Skin epidermis (tissue), 12 donors: Measurements from ENCODE around the gene LOC128125822.
"Not testable (repeated sequence)": the region's sequence is repeated elsewhere in the genome, so short reads cannot be mapped to it uniquely, and the experiment has no call there.

Source experiments
- H3K27ac ChIP-seq, 21 experiments: fragments of 200-600 bp; sonication (generic) in 11 of 21; one replicate each; pipeline ENCODE4 v1.5.0; 2020; ENCODE audit warnings: mild to moderate bottlenecking in 3 of 21, inconsistent platforms in 2 of 21, moderate library complexity in 2 of 21
- H3K4me3 ChIP-seq, 7 experiments: fragments of 200-600 bp; sonication (generic) in 2 of 7; one replicate each; pipeline ENCODE4 v1.5.0; 2020; ENCODE audit warnings: inconsistent platforms in 2 of 7, mild to moderate bottlenecking in 2 of 7, moderate library complexity in 1 of 7

The LOC128125822 gene

DNA sequence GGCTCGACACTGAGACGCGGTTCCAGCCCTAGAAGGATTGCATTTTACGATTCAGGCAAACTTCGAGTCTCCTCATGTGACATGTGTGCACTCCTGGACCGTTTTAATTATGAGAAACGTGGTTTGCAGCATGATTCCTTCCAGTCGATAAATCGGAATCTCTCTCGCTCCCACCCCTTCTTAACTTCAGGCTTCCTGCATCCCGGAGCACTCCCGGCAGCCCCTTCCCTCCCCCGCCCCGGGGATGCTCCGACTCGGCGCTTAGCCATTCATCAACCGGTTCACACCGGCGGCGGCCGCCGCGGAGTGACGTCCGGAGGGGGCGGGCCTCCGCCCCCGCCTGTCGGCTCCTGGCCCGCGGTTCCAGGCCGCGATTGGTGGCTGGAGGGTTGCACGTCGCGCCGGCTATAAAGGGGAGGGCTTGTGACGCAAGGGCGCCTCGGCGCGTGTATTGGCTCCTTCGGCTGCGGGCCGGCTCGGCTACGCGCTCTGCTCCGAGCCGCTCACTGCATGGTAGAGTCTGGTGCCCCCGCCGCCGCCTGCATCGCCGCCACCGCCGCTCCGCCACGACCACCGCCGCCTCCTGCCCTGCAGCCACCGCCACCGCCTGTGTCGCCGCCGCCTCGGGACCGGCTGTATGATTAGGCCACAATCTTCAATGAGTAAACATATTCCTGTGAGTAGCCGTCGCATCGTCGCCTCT lies at the start of gene LOC128125822, which contains the start of gene PTP4A1:
TSS of gene LOC128125822 (plus strand) at position 437 of the 703 bp plus-strand sequence.
TSS of gene PTP4A1 (plus strand) at position 437 of the 703 bp plus-strand sequence. CDS start 4,401 bp downstream, outside the sequence.
- H3K27ac ChIP-seq, result peak within 1 kb of the TSS; percentile 95 to 100 (median 99)

DNA sequence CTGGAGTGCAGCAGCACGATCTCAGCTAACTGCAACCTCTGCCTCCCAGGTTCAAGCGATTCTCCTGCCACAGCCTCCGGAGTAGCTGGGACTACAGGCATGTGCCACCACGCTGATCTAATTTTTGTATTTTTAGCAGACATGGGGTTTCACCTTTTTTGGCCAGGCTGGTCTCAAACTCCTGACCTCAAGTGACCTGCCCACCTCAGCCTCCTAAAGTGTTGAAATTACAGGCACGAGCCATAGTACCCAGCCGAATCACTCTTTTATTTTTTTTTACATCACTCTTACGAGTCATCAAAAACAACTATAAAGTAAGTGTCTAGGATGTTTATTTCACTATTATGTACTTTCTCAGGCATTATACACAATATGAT lies 49.4 kb upstream of the LOC128125822 start:
- H3K4me3 ChIP-seq, H3K27ac ChIP-seq: not testable (repeated sequence)

More for the DNA sequence above, at the start of gene LOC128125822, which contains the start of gene PTP4A1:
- peak within 1 kb of the TSS; percentile 62 to 100 (median 97) for H3K4me3 ChIP-seq

DNA sequence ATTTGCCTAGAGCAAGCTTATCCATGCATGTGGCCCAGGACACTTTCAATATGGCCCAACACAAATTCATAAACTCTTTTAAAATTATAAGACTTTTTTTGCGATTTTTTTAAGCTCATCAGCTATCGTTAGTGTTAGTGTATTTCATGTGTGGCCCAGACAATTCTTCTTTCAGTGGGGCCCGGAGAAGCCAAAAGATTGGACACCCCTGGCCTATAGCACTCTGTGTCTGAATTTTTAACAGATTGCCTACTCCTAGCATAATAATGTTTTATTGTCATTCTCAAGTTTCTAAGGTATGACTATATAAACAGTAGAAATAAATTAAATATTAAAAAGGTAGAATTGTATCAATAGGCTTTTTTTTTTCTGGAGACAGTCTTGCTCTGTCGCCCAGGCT lies 48.6 kb upstream of the LOC128125822 start:
- H3K27ac ChIP-seq, result no peak overlapping the region
- H3K4me3 ChIP-seq, result no peak overlapping the region

DNA sequence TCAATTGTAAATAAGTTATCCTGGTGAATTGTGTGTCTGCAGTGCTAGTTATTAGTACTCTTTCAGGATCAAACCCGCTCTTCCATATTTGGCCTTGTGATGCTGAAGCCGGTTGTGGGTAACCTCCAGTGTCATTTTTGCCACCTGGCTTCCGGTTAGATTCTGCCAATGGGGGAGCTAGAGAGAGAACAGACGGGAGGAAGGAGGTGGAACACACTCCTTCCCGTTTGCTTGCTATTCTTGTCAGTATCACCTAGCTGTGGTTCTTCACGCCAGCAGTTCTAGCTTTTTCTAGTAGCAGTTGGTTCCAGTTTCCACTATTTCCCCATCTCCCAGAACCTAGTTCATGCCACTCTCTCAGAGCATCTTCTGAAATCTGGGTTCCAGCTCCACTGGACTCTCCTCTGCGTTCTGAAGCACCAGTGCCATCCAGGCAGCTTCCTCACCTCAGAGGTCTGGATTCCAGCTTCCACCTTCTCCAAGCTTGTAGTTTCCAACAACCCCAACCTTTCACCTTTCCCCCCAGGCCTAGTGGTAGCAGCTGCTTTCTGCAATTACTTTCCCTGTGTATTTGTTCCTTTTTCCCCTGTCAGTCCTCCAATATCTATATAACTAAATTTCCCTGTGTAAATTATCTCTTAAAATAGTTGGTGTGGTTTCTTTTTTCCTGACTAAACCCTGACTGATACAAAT lies 46.9 kb upstream of the LOC128125822 start:
- H3K27ac ChIP-seq, result no peak overlapping the region

DNA sequence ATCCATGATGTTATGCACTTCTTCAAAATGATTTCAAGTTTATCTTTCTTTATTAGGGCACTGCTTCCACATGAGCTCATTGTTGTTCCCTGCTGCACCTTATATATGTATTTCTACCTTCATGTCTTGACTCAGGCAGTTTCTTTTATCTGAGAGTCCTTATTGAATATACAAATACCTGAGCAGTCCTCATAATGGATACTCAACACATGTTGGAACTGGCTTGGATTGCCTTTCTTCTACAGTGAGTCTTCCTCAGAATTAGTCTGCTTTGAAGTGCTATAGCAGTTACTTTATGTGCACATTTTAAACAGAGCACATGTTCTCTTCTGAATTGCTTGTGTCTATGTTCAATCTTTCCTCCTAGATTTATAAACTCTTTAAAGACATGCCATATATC lies 45.3 kb upstream of the LOC128125822 start:
- H3K27ac ChIP-seq, result peak overlapping the region in 4 of 21 experiments; percentile 11 to 57 (median 20)
- H3K4me3 ChIP-seq, result no peak overlapping the region

More for the DNA sequence above, 46.9 kb upstream of the LOC128125822 start:
- no peak overlapping the region for H3K4me3 ChIP-seq

DNA sequence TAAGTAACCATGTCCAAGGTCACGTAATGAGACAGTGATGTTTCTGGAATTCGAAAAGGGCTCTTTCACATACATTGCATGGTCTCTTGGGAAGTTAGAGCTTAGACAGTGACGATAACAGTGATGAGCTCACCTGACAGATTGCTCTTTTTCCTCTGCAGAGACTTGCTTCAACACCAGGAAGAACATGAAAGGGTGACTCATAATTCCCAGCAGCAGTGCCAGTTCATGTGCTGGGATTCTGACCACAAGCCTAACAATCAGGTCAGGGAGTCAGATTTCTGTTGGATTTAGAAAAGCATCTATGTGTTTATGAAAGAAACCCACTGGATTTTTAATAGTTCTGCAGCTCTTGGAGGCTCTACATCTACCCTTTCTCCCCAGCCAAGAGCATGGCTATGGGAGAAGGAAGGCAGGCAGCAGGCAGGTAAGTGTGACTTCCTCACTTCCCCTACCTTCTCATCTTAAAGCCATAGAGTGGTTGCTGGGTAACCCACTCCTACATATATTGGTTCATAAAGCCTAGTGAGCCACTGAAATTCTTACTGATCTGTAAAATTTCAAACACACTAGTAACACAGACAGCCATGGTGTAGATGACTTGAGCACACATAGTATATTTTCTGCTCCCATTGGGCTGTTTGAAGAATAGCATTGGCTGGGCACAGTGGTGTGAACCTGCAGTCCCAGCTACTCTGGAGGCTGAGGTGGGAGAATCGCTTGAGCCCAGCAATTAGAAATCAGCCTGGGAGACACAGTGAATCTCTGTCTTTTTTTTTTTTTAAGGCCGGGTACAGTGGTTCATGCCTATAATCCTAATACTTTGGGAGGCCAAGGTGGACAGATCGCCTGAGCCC lies 44.4 kb upstream of the LOC128125822 start:
- peak overlapping the region in 15 of 21 experiments; percentile 3 to 70 (median 42) for H3K27ac ChIP-seq
- no peak overlapping the region for H3K4me3 ChIP-seq

DNA sequence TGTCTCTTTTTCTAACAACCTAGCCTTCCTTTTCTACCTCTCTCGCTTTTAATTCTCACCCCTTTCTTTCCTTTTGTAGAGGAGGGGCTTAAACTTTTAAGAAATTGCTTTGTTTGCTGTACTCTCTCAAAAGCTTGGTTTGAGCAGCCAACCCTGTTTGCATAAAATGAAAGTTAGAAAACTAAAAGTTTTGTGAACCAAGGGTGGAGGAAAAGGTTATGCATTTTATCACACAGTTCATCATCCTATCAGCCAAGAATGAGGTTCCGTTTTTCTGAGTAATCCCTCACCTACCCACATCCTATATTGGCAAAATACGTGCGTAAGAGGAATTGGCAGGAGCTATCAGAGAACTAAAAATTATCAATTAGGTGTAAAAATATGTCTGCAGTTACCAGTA lies 42.8 kb upstream of the LOC128125822 start:
- Histone ChIP-seq H3K4me3 (no peak overlapping the region), H3K27ac (no peak overlapping the region)

DNA sequence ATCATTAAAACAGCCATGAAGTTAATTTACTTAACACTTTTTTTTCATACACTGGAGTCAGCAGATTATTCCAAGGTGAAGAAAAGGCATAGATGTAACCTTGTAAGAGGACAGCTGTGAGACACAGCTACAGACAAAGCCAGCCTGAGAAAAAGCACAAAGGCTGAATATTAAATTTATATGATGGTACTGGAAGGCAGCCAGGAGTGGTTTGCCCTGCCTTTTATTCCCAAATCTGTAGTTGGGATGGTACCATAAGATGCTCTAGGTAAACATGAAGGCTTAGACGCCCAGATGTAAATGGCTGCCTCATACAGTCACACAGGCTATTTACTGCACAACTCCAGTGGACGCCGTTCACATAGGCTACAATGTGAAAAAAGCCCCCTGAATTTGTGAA lies 42.1 kb upstream of the LOC128125822 start:
- H3K4me3 ChIP-seq, result no peak overlapping the region
- H3K27ac ChIP-seq, result no peak overlapping the region

DNA sequence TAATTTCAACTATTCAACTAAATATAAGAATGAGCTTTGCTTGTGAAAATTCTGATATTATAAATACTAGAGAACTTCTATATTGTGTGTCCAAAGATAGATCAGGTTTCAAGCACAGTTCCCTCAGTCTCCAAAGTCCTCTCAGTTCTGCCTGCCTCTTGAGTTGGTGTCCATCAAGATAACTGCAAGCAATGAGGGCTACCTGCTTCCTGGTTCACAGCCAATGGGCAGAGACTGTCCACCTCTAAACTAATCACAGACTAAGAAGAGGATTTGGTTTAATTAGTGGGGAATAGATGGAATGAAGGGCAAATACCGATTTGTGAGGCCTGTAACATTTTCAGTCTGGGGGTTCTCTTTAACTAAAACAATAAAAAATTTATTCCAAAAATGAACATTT lies 41.3 kb upstream of the LOC128125822 start:
- H3K4me3 ChIP-seq, result no peak overlapping the region
- H3K27ac ChIP-seq, result no peak overlapping the region

DNA sequence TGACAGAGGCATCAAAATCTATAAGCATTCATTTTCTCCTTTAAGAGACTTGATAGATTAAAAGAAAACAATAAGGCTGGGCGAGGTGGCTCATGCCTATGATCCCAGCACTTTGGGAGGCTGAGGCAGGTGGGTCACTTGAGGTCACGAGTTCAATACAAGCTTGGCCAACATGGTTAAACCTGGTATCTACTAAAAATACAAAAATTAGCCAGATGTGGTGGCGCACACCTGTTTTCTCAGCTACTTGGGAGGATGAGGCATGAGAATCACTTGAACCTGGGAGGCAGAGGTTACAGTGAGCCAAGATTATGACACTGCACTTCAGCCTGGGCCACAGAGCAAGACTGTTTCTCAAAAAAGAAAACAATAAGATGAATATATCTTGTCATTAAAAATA lies 39.3 kb upstream of the LOC128125822 start:
- Histone ChIP-seq H3K4me3 (no peak overlapping the region), H3K27ac (no peak overlapping the region)

DNA sequence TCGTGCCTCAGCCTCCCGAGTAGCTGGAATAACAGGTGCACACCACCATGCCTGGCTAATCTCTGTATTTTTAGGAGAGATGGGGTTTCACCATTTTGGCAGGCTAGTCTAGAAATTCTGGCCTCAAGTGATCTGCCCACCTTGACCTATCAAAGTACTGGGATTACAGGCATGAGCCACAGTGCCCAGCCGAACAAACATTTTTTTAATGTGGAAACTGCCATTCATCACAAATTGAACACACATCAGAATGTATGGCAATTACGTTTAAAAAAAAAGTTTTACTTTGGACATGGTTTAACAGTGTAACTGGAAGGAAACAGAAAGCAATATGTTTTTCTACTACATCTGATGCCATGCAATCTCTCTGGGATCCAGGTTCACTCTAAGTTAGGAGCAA lies 38.3 kb upstream of the LOC128125822 start:
- H3K4me3 ChIP-seq, result no peak overlapping the region
- no peak overlapping the region for H3K27ac ChIP-seq

DNA sequence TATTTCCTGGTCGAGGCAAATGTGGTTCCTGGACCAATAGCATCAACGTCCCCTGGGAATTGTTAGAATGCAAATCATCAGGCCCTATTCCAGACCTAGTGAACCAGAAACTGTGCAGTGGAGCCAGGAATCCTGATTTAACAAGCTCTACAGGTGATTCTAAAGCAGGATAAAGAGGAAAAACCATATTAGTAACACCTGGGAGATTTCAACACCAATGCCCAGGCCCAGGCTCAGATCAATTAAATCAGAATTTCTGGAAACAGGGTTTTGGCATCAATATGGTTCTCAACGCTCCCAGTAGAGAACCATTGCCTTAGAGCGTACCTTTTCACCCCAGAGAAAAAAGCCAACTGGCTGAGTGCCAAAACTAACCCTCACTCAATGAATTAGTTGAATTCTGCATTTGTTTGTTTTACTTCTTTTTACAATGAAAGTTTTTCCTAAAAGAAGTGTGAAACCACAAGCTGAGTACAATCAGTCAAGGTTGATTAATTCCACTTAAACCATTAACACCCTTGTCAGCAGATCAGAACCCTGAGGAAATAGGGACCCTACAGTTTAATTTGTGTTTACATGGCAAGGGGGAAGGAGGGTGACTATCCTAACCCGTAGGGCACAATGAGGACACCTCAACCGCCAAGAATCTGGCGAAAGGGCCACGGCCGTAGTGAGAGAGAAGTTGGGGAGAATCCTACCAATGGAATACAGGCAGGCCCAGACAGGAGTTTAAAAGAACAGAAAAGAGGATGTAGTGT lies 34.9 kb upstream of the LOC128125822 start:
- H3K4me3 ChIP-seq, result no peak overlapping the region
- no peak overlapping the region for H3K27ac ChIP-seq

DNA sequence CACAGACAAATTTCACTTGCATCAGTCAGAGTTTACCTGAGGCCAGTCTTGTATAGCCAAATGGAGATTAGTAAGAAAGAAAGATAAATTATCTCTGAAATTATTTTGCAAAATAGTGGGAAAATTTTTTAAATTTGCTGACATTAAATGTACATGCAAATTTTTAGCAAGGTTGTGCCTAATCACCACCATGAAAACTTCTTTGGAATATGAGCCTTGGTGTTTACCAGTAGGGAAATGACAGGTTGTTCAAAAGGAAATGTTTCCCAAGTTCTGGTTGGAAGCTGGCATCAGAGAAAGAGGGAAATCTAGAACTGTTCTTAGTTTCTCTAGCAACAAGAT lies 34.4 kb upstream of the LOC128125822 start:
- no peak overlapping the region for H3K27ac ChIP-seq

DNA sequence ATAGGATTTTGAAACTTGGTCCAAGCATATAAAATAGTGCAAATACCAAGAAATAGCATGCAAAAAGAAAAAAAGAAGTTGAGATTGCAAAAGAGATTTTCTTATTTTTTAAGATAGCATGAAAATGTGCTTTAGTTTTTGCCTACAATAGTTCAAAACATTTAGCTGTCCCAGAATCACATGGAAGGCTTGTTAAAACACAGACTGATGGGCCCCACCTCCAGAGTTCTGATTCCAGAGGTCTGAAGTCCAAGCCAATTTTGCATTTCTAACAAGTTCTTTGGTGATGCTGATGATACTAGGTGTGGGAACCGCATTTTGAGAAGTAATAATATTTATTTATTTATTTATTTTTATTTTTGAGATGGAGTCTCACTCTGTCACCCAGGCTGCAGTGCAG lies 33.7 kb upstream of the LOC128125822 start:
- no peak overlapping the region for H3K4me3 ChIP-seq
- no peak overlapping the region for H3K27ac ChIP-seq

More for the DNA sequence above, 34.4 kb upstream of the LOC128125822 start:
- no peak overlapping the region for H3K4me3 ChIP-seq

DNA sequence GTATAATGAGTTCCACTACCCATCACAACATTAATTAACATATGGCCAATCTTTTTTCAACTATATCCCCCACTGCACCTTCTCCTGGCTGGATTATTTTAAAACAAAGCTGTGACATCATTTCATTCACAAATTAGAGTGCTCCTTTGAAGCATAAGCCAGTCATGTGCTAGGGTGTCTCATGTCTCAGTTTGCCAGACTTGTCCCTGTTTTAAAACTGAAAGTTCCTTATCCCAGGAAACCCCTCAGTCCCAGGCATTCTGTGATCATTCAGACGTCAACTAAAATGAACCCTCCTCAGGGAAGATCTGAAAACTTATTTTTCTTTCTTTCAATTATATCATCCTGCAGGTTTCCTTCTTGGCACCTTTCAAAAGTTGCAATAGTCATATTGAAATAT lies 29.3 kb upstream of the LOC128125822 start:
- Histone ChIP-seq H3K27ac (no peak overlapping the region), H3K4me3 (no peak overlapping the region)

DNA sequence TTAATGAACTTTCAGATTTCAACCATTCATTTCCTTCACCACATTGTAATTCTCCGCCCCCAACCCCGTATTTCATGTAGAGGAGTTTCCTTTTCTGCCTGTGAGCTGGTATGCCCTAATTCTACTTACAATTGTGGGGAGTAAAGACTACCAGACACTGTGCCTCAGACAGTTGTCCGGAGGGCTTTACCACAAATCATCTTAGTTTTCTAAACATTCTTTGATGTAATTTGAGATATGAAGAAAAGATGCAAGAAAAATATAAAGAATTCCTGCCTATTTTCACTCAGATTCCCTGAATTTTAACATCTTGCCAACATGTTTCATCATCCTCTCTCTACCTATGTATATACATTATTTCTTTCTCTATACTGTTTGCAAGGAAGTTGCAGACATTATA lies 28.3 kb upstream of the LOC128125822 start:
- Histone ChIP-seq H3K4me3 (no peak overlapping the region), H3K27ac (no peak overlapping the region)

DNA sequence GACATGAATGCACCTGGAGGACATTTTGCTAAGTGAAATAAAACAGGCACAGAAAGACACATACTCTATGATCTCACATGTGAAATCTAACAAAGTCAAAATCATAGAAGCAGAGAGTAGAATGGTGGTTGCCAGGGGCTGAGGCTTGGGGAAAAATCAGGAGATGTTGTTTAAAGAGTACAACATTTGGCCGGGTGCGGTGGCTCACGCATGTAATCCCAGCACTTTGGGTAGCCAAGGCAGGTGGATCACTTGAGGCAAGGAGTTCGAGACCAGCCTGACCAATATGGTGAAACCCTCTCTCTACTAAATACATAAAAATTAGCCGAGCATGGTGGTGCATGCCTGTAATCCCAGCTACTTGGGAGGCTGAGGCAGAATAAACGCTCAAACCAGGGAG lies 26.0 kb upstream of the LOC128125822 start:
- H3K4me3 ChIP-seq, result no peak overlapping the region
- H3K27ac ChIP-seq, result no peak overlapping the region

DNA sequence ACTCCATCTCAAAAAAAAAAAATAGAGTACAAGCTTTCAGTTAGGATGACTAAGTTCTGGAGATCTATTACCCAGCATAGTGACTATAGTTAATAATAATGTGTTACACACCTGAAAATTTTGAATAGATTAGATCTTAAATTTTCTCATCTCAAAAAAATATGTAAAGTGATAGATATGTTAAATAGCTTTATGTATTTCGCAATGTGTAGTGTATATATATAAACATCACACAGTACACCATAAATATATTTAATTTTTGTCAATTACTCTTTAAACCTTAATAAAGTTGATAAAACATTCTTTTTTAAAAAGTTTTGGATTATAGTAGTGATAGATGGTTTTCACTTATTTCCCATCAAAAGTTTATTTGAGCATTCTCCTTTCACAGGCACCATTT lies 25.6 kb upstream of the LOC128125822 start:
- no peak overlapping the region for H3K27ac ChIP-seq
- H3K4me3 ChIP-seq, result no peak overlapping the region

DNA sequence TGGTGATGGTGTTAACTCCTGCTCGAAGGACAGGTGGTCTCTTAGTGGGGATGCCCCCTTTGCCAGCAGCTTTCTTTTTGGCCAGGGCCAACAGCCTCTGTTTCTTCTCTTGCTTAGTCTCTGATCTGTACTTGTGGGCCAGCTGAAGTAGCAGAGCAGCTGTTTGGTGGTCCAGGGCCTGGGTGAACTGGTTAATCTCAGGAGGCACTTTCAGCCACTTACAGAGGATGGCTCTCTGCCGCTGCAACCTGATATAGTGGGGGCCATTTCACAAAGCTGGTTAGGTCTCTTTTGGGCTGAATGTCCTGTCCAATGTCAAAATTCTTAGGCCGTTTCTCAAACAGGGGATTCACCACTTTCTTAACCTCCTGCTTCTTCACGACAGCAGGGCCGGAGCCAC lies 23.2 kb upstream of the LOC128125822 start:
- H3K4me3 ChIP-seq, result no peak overlapping the region
- H3K27ac ChIP-seq, result no peak overlapping the region

DNA sequence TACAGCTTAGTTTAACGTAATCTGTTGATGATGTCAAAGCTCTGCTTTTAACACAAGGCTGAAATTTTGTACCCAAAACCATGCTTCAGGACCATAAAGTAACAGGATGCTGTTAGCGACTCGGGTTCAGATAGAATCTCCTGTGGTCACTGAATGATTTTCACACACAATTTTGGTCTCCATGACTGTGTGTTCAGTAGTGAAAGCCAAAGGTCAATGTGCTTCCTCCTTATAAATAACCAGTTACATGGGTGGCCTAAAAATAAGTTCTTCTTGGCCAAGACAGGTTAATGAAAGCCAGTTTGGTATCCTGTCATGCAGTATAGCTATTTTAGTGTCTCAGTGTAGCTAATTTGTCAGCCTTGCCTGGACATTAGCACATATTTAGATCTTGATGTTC lies 19.1 kb upstream of the LOC128125822 start:
- H3K27ac ChIP-seq, result no peak overlapping the region

More for the DNA sequence above, 19.1 kb upstream of the LOC128125822 start:
- H3K4me3 ChIP-seq, result no peak overlapping the region
